NCI-H2196 (cell line): Measurements from ENCODE around the gene ROCK2.

Experiments used
- DNase-seq: peaks from one replicate; lab custom pipeline; 2025; ENCODE audit not compliant: unreplicated experiment; lab: John Stamatoyannopoulos, UW

The ROCK2 gene

DNA sequence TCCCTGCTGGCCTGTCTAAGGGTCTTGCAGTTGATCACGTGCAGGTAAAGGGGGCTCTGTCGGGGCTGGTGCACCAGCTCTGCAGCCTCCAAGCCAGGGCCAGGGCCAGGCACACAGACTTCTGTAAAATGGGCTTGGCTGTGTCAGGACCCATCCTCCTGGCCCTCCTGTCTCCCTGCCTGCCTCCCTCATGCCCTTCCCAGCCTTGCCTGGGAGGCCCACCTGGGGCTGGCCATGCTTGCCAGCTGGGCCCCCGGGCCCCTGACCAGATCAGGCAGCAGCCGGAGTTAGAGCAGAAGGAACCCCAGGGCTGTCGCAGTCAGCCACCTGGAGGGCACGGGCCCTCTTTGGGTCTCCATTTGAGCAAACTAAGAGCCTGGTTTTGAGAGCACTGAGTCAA lies 187.1 kb downstream of the ROCK2 start:
- DNase-seq: no peak

DNA sequence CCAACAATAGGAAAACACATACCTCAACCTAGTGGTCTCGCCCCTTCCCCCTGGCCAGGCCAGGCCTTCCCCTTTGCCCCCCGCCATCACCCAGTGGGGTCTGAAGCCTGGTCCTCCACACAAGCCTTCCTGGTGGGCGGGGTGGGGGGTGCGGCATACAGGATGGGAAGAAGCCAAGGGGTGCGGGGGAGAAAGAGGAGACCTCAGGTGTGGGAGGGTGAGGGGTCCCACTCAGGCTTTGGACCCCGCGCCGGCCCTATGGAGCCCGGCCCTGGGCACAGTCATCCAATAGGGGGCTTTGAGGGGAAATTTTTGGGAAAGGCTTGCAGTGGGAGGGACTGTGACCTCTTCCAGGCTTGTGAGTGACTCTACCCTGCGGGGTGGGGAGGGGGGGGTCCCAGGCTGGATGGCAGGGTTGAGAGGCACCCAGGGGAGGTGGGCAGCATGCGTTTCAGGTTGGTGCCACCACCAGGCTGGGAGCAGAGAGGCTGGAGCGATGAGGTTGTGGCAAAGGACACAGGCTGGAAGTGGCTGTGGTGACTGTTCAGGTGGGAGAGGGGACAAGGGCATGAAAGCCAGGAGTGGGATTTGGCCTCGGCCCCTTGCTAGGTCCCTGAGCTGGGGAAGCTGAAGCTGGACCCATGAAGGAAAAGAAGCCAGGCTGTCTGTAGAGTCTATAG lies 187.9 kb downstream of the ROCK2 start:
- DNase-seq: no peak

DNA sequence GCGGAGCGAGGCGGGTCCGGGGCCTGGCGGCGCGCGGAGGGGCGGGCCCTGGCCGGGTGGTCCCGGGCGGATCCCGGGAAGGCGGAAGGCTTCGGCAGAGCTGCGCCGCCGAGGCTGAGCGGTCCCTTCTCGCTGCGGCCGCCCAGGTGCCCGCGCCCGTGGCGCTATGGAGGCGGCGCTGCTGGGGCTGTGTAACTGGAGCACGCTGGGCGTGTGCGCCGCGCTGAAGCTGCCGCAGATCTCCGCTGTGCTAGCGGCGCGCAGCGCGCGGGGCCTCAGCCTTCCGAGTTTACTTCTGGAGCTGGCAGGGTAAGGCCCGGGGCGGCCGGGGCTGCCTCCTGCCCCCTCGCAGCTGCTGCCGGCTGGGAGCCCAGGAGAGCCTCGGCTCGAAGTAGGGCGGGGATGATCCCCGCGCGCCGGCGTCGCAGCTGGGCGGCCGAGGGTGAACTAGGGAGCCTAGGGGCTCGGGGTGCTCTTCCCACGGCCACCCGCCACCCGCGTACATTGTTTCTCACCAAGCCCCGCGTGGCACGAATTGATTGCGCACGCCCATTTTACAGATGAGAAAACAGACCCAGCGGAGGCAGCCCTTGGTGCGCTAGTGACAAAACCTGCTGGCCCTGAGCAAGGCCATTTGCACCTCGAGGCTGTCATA lies 188.9 kb downstream of the ROCK2 start, which contains the start of gene SLC66A3:
Gene SLC66A3 (plus strand): TSS at position 87 of the 655 bp plus-strand sequence. CDS start 80 bp downstream, at position 167.
- peak; percentile 93 for DNase-seq

DNA sequence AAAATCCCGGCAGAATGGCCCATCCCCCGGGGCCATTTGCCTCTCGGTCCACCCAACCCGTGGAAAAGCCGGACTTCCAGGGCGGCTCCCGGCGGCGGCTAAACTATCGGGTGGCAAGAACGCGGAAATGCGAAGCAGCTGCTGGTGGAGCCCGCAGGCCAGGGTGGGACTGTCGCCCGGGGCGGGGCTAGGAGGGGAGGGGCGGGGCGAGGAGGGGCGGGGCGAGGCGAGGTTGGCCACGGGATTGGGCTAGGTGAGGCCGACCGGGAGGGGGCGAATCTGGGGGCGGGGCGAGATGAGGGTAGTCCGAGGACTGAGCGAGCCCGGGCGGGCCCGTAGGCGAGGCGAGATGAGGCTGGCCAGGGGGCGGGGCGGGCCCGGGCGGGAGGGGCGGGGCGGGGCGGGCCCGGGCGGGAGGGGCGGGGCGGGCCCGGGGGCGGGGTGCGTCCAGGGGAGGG lies 189.5 kb downstream of the ROCK2 start:
- peak; percentile 93 for DNase-seq

DNA sequence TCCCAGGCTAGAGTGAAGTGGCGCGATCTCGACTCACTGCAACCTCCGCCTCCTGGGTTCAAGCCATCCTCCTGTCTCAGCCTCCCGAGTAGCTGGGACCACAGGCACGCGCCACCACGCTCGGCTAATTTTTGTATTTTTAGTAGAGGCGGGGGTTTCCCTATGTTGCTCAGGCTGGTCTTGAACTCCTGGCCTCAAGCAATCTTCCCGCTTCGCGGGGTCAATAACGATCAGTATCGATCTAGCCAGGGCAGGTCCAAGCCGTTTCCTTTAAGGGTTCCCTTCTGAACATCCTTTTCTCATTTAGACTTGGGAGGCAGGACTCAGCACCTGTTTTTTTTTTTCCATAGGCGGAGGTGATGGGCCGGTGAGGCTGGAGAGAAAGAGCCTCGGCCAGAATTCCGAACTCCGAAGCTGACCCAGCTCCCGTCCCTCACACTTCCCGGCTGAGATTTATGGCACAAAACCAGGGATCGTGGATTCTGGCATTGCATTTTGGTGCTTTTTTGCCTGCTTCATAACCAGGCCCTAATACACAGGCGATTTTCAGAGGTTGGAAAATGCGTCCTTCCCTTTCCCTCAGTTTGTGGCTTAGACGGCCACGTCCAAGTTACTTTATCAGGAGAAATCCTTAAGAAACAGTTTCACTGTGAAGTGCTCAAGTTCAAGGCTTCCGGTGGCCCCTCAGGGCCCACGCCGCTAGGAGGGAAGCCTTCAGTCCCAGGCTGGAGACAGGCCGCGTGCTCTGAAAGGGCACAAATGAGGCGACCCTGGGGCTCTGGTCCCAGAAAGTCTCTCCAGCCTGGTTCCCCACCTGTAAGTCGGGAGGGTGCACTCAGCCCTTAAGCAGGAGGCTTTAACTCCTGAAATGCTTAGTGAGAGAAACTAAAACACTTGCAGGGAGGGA lies 190.2 kb downstream of the ROCK2 start:
- no peak for DNase-seq

DNA sequence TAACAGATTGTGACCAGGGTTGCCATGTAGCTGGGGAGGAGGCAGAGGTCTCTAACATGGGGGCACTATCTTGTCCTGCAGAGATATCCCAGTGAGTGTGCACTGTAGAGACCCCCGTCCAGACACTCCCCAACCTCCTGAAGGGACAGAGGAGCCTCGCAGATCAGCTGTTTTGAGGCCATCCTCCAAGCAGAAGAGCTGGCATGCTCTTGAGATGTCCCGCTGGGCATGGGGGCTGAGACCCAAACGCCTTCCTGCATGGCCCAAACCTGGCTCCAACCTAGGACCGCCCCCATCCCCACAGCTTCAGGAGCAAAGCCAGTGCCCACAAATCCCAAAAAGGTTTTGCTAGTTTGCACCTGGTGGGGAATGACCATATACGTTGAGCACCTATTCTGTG lies 191.8 kb downstream of the ROCK2 start:
- DNase-seq: no peak

DNA sequence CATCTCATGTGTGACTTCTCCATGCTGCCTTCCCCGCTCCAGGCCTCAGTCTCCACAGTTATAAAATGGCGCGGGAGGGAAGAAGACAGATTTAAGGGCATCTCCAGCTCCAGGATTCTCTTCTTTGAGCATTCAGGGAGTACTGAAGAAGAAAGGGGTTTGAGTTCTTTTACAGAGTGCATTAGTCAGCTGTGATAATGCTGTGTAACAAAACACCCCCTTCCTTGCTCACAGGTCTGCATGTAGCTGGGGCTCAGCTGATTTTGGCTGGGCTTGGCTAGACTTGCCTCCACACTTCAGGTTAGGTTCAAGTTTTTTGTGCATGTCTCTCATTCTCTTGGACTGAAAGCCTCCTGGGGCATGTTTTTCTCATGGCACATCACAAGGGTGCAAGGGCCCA lies 197.2 kb downstream of the ROCK2 start:
- no peak for DNase-seq

DNA sequence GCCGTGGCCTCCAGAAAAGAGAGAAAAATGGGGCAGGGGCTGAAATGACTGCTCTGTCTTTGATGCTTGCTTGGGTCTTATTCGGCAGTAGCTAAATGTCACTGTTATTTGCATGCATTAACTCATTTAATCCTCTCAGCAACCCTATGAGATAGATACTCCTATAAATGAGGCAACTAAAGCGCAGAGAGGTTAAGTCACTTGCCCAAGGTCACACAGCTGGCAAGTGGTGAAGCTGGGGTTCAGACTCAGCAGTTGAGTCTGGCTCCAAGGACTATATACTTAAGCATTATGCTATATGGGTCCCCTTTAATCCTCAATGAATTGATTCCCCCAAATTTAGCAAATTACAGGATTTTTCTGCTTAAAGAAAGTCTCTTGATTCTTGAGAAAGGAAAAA lies 198.4 kb downstream of the ROCK2 start:
- DNase-seq: no peak

DNA sequence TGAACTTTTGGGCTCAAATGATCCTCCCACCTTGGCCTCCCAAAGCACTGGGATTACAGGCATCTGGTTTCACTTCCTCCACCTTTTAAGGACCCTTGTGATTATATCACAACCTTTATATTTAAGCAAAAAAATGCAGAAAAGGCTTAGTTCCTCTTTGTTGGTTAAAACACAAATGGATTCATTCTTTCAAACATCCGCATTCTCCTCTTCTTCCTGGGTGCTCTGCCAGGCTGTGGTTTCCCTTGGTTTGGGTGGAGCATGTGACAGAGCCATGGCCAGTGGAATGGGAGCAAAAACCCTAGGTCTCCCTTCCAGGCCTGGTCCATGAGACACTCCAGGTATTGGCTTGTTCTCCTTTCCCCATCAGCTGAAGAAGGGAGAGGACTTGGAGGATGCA lies 199.1 kb downstream of the ROCK2 start:
- no peak for DNase-seq

DNA sequence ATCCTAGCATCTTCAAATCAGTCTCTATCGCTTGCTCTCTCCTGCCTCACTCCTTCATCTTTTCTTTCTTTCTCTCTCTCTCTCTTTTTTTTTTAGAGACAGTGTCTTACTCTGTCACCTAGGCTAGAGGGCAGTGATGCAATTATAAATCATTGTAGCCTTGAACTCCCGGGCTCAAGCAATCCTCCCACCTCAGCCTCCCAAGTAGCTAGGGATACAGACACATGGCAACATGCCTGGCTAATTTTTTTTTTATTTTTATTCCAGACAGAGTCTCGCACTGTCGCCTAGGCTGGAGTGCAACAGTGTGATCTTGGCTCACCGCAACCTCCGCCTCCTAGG lies 199.7 kb downstream of the ROCK2 start:
- DNase-seq: no peak

DNA sequence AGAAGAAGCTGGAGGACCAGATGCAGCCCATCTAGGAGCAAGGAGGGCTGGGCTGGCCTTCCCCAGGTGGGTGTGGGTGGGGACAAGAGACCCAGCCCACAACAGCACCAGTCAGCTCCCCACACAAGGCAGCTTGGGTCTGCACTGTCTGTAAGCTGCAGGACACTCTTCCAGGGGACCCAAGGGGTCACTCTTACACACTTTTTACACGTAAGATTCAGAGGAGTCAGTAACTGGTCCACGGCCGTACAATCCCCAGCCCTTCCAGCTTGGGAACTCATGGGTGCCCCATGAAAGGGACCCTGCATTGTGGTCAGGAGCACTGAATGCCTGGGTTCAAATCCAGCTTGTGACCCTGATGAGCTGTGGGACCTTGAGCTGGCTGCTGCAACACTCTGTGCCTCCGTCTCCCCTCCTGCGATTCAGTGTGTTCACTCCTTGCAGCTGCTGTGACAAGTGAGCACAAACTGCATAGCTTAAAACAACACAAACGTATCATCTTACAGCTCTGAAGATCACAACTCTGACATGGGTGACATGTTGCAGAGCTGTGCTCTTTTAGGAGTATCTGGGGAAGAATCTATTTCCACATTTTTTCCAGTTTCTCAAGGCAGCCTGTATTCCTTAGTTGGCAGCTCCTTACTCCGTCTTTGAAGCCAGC lies 200.2 kb downstream of the ROCK2 start:
- no peak for DNase-seq

DNA sequence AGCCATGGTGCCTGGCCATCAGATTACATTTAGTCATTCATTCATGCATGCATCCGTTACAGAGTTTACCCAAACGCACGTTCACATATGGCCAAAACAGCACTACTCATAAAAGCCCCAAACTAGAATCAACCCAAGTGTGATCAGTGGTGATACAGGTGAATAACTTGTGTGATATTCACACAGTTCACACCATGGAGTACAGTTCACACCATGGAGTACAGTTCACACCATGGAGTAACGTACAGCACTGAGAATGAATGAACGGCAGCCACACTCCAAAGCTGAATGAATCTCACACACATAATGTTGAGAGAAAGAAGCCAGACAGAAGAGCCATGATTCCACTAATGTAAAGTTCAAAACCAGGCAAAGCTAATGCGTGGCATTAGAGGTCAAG lies 201.4 kb downstream of the ROCK2 start:
- no peak for DNase-seq

DNA sequence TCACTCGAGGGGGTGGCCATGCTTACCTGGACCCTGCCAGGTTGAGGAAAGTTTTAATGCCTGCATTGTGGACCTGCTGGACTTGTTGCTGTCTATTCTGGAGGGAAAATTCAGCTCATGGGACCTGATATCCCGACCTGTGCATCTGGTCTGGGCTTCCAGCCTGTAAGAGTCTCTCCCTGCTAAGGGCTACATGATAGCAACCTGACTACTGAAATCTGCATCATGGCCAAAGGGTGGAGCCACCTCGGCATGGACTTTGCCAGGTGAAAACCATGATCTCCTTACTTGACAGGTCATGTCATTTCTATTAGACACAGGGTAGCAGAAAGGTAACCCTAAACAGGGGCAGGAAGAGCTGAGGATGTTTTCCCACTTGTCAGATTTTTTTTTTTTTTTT lies 202.1 kb downstream of the ROCK2 start:
- no peak for DNase-seq

DNA sequence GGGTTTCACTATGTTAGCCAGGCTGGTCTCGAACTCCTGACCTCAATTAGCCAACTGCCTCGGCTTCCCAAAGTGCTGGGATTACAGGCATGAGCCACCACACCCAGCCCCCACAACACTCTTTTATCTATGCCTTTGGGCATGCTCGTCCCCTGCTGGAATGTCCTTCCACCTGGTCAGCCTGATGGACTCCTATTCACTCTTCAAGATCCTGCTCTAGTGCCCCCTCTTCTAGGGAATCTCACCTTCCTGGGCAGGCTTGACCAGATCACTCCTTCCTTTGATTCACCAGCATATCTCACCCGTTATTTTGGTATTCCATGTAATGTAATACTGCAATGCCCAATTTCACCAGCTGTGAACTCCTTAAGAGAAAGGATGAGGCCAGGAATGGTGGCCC lies 203.1 kb downstream of the ROCK2 start:
- DNase-seq: no peak

DNA sequence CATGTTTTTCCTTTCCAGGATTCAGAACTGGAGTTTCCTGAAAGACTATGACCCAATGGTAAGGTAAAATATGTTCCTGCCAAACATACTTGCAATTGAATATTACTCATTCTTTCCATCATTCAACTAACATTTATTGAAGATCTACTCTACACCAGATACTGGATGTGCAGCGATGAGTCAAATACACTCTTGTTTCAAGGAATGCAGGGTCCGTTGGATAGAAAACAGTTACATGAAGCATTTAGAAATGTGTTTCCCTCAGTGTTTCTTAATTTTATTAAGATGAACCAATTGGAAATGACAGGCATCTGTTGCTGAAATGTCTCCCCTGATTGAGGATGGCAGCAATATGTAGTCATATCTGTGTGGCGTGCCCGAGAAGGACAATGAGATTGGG lies 203.9 kb downstream of the ROCK2 start:
- DNase-seq: no peak

DNA sequence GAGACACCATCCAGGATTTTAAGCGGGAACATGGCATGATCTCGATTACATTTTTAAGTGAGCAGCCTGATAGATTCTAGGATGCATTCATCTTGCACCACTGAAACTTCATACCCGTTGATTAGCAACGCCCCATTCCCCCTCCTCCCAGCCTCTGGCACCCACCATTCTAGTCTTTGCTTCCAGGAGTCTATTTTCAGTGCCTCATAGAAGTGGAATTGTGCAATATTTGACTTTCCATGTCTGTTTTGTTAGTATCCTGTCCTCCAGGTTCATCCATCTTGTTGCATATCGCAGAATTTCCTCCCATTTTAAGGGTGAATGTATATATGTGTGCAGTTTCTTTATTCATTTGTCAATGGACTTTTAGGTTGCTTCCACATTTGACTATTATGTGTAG lies 210.1 kb downstream of the ROCK2 start:
- DNase-seq: no peak

DNA sequence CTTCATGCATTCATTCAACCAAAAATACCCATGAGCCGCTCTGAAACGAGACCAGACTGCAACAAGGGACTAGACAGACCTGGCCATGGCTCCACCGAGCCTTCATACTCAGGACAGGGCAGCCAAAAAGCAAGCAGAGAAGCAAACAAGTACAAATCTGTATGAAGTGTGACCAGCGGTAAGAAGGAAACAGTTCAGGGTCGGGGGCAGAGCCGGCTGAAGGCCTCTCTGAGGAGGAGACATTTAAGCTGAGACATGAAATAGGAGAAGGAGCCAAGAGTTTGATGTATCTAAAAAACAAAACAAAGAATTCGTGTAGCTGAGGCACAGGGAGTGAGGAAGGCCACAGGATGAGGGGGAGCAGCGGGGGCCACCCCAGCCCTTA lies 210.5 kb downstream of the ROCK2 start:
- no peak for DNase-seq

DNA sequence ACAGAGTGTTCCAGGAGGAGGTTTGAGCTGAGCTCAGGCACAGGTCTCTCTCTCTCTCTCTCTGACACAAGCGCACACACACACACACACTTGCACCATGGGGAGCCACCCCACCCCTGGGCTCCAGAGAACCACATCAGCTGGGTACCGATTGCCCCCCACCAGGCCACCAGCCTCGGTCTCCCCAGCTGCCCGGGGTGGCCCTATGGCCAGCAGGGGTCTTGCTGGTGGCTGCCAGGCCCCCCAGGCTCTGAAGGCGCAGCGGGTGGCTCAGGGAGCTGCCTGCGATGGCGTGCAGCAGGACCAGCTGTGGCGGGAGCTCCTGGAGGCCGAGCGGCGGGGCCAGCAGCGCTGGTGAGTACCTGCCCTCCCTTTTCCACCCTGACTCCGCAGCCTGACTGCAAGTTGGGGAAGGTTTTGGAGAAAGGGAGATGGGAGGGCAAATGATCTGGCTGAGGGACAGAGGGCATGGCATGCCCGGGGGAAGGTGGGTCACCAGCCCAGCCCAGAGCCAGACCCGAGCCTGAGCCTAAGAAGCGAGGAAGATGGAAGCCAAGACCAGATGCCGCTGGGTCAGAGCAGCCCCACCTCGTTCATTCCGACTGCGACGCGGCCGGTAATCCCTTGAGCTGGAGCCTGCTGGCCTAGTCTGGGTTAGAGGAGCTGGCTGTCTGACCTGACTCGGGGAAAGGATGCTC lies 211.0 kb downstream of the ROCK2 start:
- DNase-seq: no peak

DNA sequence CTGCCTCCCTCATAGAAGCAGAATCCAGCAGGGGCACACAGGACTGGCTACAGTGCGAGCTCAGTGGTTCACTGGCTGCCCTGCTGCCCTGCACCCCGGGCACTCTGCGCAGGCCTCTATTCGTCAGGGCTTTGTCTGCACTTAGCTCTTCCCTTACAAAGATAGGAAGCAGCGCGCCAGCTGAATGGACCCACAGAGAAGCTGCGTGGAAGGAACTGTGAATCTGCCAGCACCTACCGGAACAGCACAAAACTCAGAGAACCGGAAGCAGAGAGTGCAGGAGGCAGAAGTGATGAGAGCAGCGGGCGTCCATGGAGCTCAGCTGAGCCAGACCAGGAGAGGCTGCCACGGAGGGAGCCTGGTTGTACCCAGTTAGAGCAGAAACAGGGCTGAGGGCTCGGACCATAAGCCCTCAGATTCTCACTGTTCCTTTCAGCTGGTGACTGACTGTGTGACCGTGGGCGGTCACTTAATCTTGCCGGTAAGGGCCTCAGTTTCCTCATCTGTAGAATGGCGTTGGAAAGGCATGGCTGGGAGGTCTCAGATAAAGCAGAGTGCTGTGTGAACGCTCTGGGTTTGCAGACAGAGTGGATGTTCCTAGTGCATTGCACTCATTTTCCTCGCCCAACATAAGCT lies 212.3 kb downstream of the ROCK2 start:
- DNase-seq: no peak

DNA sequence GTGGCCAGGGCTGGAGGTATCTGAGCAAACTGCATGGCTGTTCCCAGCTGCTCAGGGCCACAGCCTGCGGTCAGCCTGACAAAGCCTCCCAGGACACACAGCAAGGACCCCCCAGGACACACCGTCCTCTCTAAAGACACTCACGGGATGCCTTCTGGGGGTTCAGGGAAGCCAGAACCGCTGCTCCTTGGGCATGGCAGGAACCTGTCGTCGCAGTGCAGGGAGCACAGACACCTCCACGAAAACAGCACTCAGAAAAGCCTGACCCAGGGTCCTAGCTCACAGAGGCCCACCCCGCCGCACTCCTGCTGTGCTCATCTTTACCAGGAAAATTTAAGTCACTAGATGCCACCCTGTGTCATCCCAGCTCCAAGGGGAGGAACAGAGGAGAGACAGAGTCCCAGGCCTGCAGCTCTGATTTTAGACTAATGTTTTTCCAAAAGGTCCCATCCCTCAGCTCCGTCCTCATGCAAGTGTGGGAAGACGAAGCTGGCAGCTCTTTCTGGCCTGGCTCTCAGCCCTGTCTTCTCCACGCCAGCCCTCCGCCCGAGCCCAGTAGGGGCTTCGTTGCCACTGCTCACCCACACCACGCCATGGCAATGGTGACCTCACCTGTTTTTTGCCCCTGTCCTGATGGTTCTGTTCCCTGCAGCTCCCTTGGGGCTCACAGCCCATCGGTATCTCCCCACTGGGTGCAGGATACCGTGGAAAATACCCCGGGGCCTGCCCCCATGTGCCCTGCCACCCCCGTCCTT lies 213.1 kb downstream of the ROCK2 start:
- DNase-seq: no peak
